BLaER1 (cell line): Measurements from ENCODE around the gene FGF12.

ENCODE experiments used
- H3K27ac ChIP-seq: shearing (Covaris generic); formaldehyde crosslinking; 2 replicates; pipeline ENCODE4 v1.8.1; 2022
- H3K27me3 ChIP-seq: shearing (Covaris generic); formaldehyde crosslinking; 2 replicates; pipeline ENCODE4 v1.8.1; 2022
- H3K36me3 ChIP-seq: shearing (Covaris generic); formaldehyde crosslinking; 2 replicates; pipeline ENCODE4 v1.8.1; 2022
- H3K4me1 ChIP-seq: shearing (Covaris generic); formaldehyde crosslinking; 2 replicates; pipeline ENCODE4 v1.8.1; 2022
- H3K4me2 ChIP-seq: shearing (Covaris generic); formaldehyde crosslinking; 2 replicates; pipeline ENCODE4 v1.8.1; 2022
- H3K4me3 ChIP-seq: shearing (Covaris generic); formaldehyde crosslinking; 2 replicates; pipeline ENCODE4 v1.8.1; 2022
- H3K9ac ChIP-seq: shearing (Covaris generic); formaldehyde crosslinking; 2 replicates; pipeline ENCODE4 v1.8.1; 2022
- H3K9me3 ChIP-seq: shearing (Covaris generic); formaldehyde crosslinking; 2 replicates; pipeline ENCODE4 v1.8.1; 2022
- H4K20me1 ChIP-seq: shearing (Covaris generic); formaldehyde crosslinking; 2 replicates; pipeline ENCODE4 v1.8.1; 2022
- Cebpa-rat ChIP-seq: shearing (Covaris generic); IDR thresholded peaks from 2 replicates; pipeline ENCODE4 v1.8.1; 2022

The FGF12 gene

GRCh38 chr3:192482391-192482790 is 244.9 kb downstream of the FGF12 start:
- no peak overlapping the region for H3K4me3 ChIP-seq
- no peaks in the 10 kb centered on the region for H3K27me3 ChIP-seq
- H3K4me1 ChIP-seq = no peaks in the 10 kb centered on the region
- H3K9me3 ChIP-seq = no peaks in the 10 kb centered on the region
- H3K4me2 ChIP-seq = no peak overlapping the region
- no peaks in the 10 kb centered on the region for H3K36me3 ChIP-seq
- H4K20me1 ChIP-seq = no peaks in the 10 kb centered on the region
- H3K9ac ChIP-seq = no peak overlapping the region
- no peak overlapping the region for H3K27ac ChIP-seq
- no peak for TF ChIP-seq Cebpa-rat

DNA sequence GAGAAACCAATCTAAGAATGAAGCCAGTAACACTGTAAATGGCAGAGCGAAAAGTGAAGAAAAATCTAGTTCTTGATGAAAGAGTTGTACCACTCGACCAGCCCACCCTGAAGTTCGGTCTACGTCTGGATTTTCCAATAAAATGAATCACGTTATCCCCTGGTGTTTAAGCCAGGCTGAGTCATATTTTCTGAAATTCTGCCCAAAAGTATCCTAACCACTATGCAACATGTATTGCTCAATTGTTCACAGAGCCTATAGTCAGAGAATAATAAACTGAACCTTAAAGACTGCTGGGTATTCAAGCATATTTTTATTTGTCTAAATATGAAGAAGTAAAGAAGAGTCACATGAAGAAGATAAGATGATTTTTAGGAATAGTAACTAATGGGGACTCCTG is 245.7 kb downstream of the FGF12 start:
- Histone ChIP-seq H3K36me3 (no peaks in the 10 kb centered on the region), H4K20me1 (no peaks in the 10 kb centered on the region), H3K9me3 (no peaks in the 10 kb centered on the region), H3K4me3 (no peak overlapping the region), H3K4me1 (no peaks in the 10 kb centered on the region), H3K9ac (no peak overlapping the region), H3K27me3 (no peaks in the 10 kb centered on the region), H3K27ac (no peak overlapping the region), H3K4me2 (no peak overlapping the region)
- no peak for TF ChIP-seq Cebpa-rat

DNA sequence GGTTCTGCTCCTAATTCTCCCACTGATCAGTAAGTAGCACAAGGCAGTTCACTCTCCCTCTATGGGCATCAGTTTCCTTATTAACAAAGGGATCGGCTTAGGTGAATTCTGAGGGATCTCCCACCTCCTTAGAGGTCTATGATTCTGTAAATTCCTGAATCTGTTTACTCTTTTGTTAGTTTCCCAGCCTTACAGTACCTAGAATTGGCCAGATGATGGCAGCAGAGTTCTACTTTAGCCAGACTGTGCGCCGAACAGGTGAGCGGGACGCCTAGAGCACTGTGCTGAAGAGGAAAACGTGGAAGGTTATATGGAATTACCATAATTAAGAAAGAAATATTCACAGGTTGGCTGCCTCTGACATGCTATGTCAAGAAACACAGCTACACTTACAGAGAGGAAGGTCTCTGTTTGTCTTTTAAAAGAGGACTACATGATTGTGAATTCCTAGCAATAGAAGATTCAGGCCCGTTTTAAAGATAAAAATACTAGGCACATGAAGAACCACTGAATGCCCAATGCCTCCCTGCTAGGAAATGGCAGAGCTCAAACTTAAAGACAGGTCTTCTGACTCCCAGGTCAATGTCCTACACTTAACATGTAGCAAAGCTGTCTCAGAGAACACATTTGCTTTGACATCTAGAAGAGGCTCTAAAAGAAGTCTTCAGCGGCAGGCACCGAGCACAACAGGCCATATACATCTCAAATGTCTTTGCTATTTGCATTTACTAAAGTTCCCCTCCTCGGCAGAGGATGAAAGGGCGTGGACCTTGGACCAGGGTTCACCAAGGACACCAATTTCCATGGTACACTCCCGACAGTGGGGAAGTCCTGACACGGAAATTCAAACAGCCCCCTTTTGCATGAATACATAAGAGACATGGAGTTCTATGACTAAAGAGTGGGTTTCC is 259.9 kb downstream of the FGF12 start:
- H3K4me3 ChIP-seq = no peak overlapping the region
- no peaks in the 10 kb centered on the region for H3K36me3 ChIP-seq
- no peaks in the 10 kb centered on the region for H3K27me3 ChIP-seq
- no peak overlapping the region for H3K27ac ChIP-seq
- no peaks in the 10 kb centered on the region for H3K9me3 ChIP-seq
- H3K9ac ChIP-seq = no peak overlapping the region
- H3K4me2 ChIP-seq = no peak overlapping the region
- H3K4me1 ChIP-seq = no peaks in the 10 kb centered on the region
- no peak for TF ChIP-seq Cebpa-rat
- no peaks in the 10 kb centered on the region for H4K20me1 ChIP-seq

DNA sequence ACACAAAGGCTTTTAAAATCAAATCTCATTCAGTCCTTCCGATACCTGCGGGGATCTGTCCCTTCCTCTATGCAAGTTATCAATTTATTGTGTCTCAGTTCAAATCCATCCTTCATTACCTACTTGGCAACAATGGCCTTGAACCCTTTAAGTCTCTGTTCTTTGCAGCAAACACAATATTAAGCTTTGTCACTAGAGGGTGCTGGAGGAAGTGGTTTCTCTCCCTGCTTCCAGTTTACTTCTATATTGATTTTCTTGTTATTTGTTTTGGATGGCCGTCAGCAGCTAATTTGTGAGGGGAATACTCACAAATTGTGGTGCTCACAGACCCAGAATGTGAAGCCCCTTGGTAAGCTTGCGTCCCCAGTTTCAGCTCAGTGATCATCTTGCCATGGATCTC is 278.3 kb downstream of the FGF12 start:
- no peak for TF ChIP-seq Cebpa-rat
- Histone ChIP-seq H3K36me3 (no peaks in the 10 kb centered on the region), H3K9me3 (no peaks in the 10 kb centered on the region), H3K9ac (no peak overlapping the region), H4K20me1 (no peaks in the 10 kb centered on the region), H3K4me3 (no peak overlapping the region), H3K4me2 (no peak overlapping the region), H3K27me3 (no peaks in the 10 kb centered on the region), H3K4me1 (no peaks in the 10 kb centered on the region), H3K27ac (no peak overlapping the region)

GRCh38 chr3:192445770-192446644 is 281.3 kb downstream of the FGF12 start:
- no peak overlapping the region for H3K27ac ChIP-seq
- H3K36me3 ChIP-seq = no peaks in the 10 kb centered on the region
- H3K4me1 ChIP-seq = no peaks in the 10 kb centered on the region
- no peak overlapping the region for H3K4me2 ChIP-seq
- no peaks in the 10 kb centered on the region for H3K27me3 ChIP-seq
- H3K9me3 ChIP-seq = no peaks in the 10 kb centered on the region
- no peaks in the 10 kb centered on the region for H4K20me1 ChIP-seq
- H3K9ac ChIP-seq = no peak overlapping the region
- no peak overlapping the region for H3K4me3 ChIP-seq
- TF ChIP-seq Cebpa-rat = no peak

DNA sequence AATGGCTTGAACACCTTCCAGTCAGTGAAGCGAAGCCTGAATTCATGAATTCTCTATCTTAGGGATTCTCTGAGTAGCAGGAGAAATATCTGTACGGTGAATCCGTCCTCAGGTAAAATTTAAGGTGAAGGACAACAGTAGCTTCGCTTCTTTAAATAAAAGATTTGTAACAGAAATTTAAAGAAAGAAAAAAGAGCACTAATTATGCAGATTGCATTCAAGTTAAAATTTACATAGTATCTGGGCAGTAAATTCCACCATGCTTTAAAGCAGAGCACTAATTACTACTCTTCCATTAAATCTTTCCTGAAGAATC is 282.6 kb downstream of the FGF12 start:
- H3K36me3 ChIP-seq = no peaks in the 10 kb centered on the region
- H3K27ac ChIP-seq = no peak overlapping the region
- no peaks in the 10 kb centered on the region for H4K20me1 ChIP-seq
- no peak overlapping the region for H3K4me3 ChIP-seq
- no peaks in the 10 kb centered on the region for H3K27me3 ChIP-seq
- no peaks in the 10 kb centered on the region for H3K9me3 ChIP-seq
- H3K9ac ChIP-seq = no peak overlapping the region
- no peak for TF ChIP-seq Cebpa-rat
- H3K4me2 ChIP-seq = no peak overlapping the region
- no peaks in the 10 kb centered on the region for H3K4me1 ChIP-seq

- no peaks in the 10 kb centered on the region for H3K4me1 ChIP-seq
- no peaks in the 10 kb centered on the region for H4K20me1 ChIP-seq
- H3K27me3 ChIP-seq = no peaks in the 10 kb centered on the region
- H3K27ac ChIP-seq = no peak overlapping the region
- H3K9me3 ChIP-seq = no peaks in the 10 kb centered on the region
- no peak overlapping the region for H3K4me2 ChIP-seq
- H3K36me3 ChIP-seq = no peaks in the 10 kb centered on the region
- no peak for TF ChIP-seq Cebpa-rat
- H3K9ac ChIP-seq = no peak overlapping the region
- no peak overlapping the region for H3K4me3 ChIP-seq
Measured at GRCh38 chr3:192444096-192444790, 283.1 kb downstream of the FGF12 start.

DNA sequence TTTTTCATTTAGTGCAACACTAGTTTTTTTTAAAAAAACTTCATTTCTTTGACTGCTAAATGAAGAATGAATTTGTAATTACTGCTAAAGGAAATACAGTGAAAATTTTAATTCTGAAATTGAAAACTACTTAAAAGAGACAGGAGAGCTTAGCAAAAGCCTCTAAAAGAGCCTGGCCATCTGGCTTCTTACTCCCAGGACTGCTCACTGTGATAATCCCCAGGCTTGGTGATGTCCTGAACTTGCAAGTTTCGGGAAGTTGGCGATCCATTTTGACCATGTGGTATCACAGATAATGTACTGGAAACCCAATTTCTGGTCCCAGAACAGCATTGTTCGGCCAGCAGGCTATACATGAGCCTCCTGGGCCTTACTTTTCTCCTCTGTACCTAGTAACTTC is 292.1 kb downstream of the FGF12 start:
- no peaks in the 10 kb centered on the region for H3K4me1 ChIP-seq
- no peak overlapping the region for H3K27ac ChIP-seq
- TF ChIP-seq Cebpa-rat = no peak
- H3K9ac ChIP-seq = no peak overlapping the region
- no peaks in the 10 kb centered on the region for H3K9me3 ChIP-seq
- no peak overlapping the region for H3K4me3 ChIP-seq
- no peak overlapping the region for H3K4me2 ChIP-seq
- no peaks in the 10 kb centered on the region for H4K20me1 ChIP-seq
- no peaks in the 10 kb centered on the region for H3K36me3 ChIP-seq
- H3K27me3 ChIP-seq = no peaks in the 10 kb centered on the region

- no peaks in the 10 kb centered on the region for H3K9me3 ChIP-seq
- H3K27ac ChIP-seq = no peak overlapping the region
- TF ChIP-seq Cebpa-rat = no peak
Measured at GRCh38 chr3:192434186-192434585, 293.2 kb downstream of the FGF12 start.

DNA sequence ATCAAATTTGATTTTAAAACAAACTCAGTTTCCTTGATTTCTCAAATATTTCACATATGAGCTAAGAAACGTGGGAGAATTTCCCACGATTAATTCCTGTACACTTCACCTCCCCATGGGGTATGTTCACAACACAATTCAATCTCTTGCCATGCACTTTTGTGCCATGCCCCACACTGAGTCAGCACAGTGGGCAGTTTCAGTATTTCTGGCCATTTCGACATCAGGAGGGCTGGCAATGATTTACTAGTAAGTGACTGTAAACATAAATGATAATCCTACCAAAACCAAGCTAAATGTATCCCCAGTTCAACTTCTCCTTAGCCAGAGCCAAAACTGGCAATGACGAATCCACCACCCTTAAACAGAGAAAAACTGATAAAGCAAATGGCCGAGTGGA is 293.6 kb downstream of the FGF12 start:
- Histone ChIP-seq H3K27me3 (no peaks in the 10 kb centered on the region), H3K4me2 (no peak overlapping the region), H3K27ac (no peak overlapping the region), H3K9me3 (no peaks in the 10 kb centered on the region), H3K36me3 (no peaks in the 10 kb centered on the region), H4K20me1 (no peaks in the 10 kb centered on the region), H3K4me3 (no peak overlapping the region), H3K9ac (no peak overlapping the region), H3K4me1 (no peaks in the 10 kb centered on the region)
- no peak for TF ChIP-seq Cebpa-rat

More at GRCh38 chr3:192434186-192434585, 293.2 kb downstream of the FGF12 start:
- Histone ChIP-seq H3K36me3 (no peaks in the 10 kb centered on the region), H3K4me3 (no peak overlapping the region), H3K9ac (no peak overlapping the region), H3K4me1 (no peaks in the 10 kb centered on the region), H3K4me2 (no peak overlapping the region), H4K20me1 (no peaks in the 10 kb centered on the region), H3K27me3 (no peaks in the 10 kb centered on the region)
